GM10266 (cell line): ENCODE measurements around the gene SNX2.

ENCODE experiments used
- DNase-seq: peaks from one replicate; pipeline ENCODE4 v3.0.0; 2012; ENCODE audit errors: extremely low spot score
- CTCF ChIP-seq: IDR thresholded peaks from 2 replicates; pipeline ENCODE4 v1.5.1; 2012; ENCODE audit warnings: mild to moderate bottlenecking, low read depth; ENCODE audit not compliant: control insufficient read depth, insufficient read depth; ENCODE audit errors: missing control alignments

SNX2 gene

GRCh38 chr5:122741681-122742080 is 33.2 kb upstream of the SNX2 start:
- TF ChIP-seq CTCF = no peak
- no peak for DNase-seq

GRCh38 chr5:122743261-122743660 is 31.6 kb upstream of the SNX2 start:
- TF ChIP-seq CTCF = no peak
- no peak for DNase-seq

DNA sequence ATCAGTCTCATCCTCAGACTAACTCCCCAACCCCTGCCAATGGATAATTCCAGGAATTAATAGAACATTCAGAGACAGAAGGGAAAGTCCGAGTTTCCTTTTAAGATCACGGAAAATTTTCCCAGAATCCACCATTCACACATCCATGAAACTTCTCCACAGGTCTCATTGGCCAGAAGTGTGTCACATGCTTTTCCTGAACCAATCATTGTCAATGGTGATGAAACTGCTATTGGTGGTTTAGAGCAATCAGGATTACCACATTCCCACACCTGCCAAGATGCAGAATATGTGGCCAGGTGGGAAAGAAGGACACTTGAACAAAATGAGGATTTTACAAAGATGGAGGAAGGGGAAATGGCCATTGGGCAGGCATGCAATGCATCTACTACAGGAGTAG is 29.3 kb upstream of the SNX2 start:
- TF ChIP-seq CTCF = no peak
- DNase-seq = no peak

DNA sequence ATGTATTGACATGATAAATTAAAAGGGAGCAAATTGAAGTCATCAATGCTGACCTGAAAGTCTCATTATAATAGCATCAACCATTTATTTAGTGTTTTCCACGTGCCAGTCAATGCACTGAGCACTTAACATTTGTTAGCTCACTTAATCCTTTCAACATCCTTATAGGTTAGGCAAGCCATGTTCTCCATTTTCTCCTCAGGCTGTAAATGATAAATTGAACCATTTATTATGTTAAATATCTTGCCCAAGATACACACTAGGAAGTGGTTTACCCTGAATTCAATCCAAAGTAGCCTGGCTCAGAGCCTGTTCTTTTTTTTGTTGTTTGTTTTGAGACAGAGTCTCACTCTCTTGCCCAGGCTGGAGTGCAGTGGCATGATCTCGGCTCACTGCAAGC is 25.0 kb upstream of the SNX2 start:
- no peak for DNase-seq
- no peak for TF ChIP-seq CTCF

DNA sequence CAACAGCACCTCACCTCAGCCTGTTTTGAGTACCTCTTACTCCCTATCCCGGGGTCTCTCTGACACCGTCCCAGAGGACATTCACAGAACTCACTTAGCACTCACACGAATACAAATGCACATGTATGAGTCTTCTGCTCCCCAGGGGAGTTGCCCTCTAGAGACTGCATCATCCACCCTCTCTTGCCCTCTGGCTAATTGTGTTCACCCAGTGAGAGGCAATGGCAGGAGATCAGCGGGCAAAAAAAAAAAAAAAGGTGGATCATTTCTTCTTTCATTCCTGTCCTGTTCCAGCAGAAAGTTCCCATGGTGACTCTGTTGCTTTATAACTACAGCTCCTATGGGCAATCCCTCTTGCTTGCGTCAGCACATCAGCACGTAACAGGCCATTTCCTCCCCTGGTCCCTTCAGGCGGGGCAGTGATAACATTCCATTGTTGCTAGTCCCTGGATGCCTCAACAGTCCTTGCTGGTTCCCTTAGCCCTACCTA is 23.5 kb upstream of the SNX2 start:
- TF ChIP-seq CTCF = no peak
- no peak for DNase-seq

- TF ChIP-seq CTCF = no peak
- no peak for DNase-seq
These were observed 21.4 kb upstream of the SNX2 start for GRCh38 chr5:122753500-122753899.

GRCh38 chr5:122755783-122756182 is 19.1 kb upstream of the SNX2 start:
- TF ChIP-seq CTCF = no peak
- no peak for DNase-seq
